H4 (cell line): ENCODE data around the gene PTPRE. TPM values are rescaled to one million over a fixed set of nuclear protein-coding genes. Genes with fewer than 3 reads are reported as not detected.

ENCODE experiments used
- DNase-seq: peaks from one replicate; pipeline ENCODE4 v3.0.0-alpha.2; 2015; ENCODE audit warnings: low spot score
- total RNA-seq: library from RNA; depleted of rRNA; stranded (reverse); fragments of >200 nt; shearing (Covaris generic); gene quantifications from 2 replicates; pipeline ENCODE4 v1.2.3, GENCODE V29; 2014

PTPRE gene
- total RNA-seq, 1 experiment from 2014 or later: 3.5 TPM

GRCh38 chr10:127908106-127908958, 1.4 kb downstream of the PTPRE start:
- no peak for DNase-seq

- no peak for DNase-seq
Measured at GRCh38 chr10:127908959-127909267, 2.0 kb downstream of the PTPRE start.

GRCh38 chr10:127909716-127910463, 3.0 kb downstream of the PTPRE start:
- DNase-seq: no peak

DNA sequence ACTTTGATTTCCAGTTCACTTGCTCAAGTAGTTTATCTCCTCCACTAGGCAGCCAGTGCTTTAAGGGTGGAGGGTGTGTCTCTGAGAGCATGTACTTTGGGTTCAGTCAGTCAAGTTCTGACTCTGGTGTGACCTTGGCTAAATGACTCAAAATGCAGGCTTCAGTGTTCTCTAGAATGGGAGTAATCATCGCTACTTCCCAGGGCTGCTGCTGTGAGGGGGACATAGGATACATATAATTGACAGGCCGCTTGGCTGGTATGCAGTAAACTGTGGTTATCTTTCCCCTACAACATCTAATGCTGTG, 3.5 kb downstream of the PTPRE start:
- DNase-seq: no peak

- no peak for DNase-seq
Measured at GRCh38 chr10:127911218-127911866, 4.4 kb downstream of the PTPRE start.

DNA sequence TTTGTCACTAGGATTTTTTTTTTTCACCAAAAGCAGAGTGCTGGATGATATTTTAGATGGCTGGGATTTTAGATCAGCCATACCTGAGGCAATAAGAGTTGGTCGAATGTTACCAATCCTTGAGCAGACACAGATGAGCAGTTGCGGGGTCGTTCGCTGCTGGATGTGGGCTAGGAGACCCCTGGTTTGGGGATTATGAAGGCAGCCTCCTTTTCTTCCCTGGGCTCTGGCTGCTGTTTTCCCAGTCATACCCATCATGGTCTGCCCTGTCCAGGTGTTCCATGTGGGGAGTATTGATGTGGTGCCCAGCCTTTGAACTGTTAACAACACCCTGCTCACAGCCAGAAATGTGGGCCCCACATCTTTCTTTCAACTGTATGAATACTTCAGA, 5.0 kb downstream of the PTPRE start:
- no peak for DNase-seq

DNA sequence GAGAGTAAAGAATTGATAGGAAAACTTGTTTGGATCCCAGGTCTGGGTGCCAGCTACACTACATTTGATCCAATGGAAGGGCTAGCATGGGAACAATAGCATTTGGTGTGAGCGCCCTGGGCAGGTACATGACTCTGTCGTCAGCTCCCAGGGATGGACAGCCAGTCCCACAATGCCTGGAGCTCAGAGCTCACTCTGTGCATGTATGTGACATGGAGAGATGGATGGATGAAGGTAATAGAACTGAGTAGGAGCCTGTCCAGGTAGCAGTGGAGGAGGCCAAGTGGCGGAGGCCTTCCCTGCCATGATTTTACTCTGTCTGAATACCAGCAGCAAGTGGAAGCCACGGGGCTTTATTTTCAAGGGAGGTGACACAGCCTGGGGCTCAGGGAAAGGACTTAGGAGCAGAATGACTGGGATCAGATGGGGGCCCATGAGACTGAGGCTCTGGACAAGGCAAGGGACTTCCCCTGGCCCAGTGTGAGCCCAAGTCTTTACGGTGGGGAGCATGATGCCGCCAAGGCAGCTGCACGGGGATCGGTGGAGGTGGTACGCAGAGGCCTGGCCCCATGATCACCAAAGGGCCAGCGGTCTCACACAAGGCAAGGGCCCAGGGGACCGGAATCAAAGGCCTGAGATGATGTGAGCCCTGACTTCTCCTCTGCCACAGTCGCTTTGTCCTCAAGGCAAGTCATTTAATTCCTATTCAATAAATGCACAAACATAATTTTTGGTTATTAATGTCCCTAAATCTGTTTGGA, 5.9 kb downstream of the PTPRE start:
- no peak for DNase-seq

DNA sequence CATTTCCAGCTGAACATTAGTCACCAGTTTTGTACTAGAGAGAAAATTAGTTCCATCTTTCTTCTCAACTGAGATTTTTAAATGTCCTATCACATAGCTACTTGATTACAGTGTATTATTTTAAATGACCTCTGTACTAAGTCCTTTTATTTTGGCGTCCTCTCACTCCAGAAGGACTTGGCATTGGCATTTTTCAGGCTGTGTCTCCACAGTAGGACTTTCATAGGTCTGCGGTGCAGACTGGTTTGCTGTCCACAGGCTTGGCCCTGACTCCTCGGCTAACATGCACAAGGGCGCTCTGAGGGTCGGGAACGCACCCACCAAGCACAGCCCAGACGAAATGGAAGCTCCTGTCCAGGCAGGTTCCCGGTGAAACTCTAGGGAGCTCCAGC, 6.5 kb downstream of the PTPRE start:
- no peak for DNase-seq

GRCh38 chr10:127915324-127915723, 8.4 kb downstream of the PTPRE start:
- no peak for DNase-seq

DNA sequence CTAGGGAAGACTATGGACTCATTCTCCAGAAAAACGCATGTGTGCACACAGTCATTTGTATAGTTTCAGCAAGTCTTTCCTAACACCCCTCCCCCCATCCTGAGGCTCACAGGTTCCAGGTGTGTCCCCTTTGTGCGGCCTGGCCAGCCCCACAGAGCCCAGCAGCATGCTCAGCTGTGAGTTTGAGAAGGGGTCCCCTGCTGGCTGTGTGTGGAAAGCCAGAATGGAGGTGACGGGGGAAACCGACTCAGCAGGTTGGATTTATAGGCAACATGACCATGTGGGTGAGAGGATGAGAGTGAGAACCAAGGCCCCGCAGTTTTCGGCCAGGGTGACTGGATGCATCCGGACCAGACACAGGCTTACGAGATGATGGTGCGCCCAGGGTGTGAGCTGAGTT, 9.9 kb downstream of the PTPRE start:
- DNase-seq: no peak

DNA sequence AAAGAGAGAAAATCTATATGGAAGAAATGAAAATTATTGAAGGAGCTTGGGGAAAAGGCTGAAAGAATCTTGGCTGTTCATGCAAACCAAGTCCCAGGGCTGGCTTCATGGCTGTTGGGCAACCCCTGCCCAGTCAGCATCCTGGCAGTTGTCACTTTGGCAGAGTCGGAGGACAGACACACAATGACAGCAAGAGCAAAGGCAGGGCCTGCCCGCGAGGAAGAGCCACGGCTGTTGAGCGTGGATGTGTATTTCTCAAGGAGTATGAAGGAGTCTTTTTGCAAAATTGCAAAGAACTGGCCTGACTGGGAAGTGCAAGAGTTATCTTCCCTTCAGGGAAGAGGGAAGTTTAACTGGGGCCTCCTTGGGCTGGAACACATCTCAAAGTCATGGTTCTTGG, 11.7 kb downstream of the PTPRE start:
- DNase-seq: no peak

DNA sequence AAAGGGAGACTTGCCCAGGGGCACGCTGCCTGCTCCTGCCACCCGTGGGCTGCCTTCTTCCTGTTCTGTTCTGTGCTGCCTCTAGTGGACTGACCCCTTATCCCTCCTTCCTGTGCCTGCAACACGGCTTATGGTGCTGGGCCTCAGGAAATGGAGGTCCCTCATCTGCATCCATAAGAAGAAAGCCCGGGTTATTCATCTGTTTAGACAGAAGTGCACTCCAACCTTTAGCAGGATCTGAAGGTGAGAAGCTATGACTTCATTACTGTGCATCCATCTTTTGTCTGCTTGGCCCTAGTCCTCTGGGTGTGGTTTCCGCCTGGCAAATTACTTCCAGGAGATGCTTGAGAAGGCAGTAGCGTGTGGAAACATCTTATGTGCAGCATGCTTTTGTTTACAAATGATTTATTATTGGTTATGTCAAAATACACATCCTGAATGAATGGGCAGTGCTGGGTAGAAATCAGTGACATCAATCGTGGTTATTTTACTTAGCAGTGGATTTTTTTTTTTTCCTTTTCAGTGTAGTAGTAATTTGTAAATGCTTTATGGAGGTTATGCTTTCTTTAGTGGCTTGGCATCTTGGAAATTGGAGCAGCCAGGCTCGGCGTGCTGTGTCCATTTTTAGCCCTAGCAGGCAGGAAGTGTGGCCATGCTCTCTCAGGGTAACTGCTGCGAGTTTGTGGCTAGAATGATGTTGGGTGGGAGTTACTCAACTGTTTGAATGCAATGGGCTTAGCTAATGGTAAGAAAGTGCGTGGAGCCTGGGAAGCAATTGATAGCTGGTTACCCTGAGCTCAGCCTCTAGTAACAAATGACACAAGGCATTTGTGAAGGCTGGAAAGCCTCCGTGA, 12.7 kb downstream of the PTPRE start:
- peak; percentile 92 for DNase-seq

GRCh38 chr10:127920306-127921074, 13.6 kb downstream of the PTPRE start:
- no peak for DNase-seq

- no peak for DNase-seq
Measured at GRCh38 chr10:127921075-127921752, 14.3 kb downstream of the PTPRE start.

- DNase-seq: no peak
Measured at GRCh38 chr10:127921753-127922145, 14.8 kb downstream of the PTPRE start.

- DNase-seq: no peak
Measured at GRCh38 chr10:127922206-127922605, 15.3 kb downstream of the PTPRE start.

- DNase-seq: peak; percentile 94
Measured at GRCh38 chr10:127922675-127923366, 15.9 kb downstream of the PTPRE start.

DNA sequence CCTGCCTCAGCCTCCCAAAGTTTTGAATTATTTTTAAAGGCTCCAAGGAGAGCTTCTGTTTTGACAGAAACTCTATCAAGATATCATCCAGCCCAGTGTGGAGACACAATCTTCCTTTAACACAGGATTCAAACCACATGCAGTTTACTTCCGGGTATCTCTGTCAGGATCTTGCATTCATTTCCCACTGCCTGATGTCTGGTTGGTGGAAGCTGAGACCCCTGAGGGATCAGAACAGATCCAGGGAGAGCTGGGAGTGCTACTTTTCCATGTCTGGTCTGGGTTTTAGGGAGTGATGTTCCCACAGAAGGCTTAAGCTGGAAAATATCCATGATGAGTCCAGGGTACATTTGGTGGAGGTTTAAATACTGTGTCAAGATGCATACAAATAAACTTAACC, 16.7 kb downstream of the PTPRE start:
- DNase-seq: no peak

DNA sequence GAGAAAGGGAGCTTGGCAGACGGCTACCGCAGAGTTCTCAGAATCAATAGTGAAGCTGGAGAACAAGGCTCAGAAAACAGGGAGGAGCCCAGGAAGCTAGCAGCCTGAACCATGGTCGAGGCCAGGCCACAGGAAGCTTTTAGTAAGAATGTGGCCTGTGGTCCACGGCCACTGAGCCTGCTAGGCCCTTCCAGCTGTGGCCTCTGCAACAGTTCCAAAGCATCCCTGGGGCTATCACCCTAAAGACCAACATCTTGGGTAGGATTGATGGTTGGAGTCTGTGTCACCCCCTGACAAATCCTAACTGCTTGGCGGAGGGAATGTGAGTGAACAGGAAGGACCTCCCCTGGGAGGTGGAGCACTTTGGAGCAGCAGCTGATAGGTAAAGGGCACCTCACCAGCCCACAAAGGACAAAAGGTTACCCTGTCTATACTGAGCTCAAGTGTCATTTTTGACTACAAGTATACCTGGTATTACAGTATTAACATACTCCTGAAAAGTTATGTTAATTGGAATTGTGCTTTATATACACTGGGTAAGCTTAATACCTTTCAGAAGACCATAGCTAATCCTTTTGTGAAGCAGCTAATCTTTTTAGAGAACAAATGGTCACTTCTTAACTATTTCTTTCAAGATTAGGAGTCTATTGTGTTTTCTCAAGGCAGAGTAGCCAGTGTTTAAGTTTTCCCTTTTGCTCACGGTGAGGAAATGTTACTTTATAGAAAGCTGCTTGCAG, 18.7 kb downstream of the PTPRE start:
- no peak for DNase-seq
